Memory B cell (primary cell): ENCODE measurements around the gene PRDM12.

ENCODE experiments used
- ATAC-seq: fragments of 150-1000 bp; cut with Tn5 transposase; 2 replicates; pipeline ENCODE4 v1.10.0; 2021; ENCODE audit warnings: low read depth, mild to moderate bottlenecking, moderate library complexity
- DNase-seq, 2 donors: peaks; one replicate each; pipeline ENCODE4 v3.0.0; 2022; ENCODE audit warnings: low spot score in 2 of 2
- H3K27ac Mint-ChIP-seq: one replicate; pipeline ENCODE4 v1.8.0; 2022; ENCODE audit warnings: mild to moderate bottlenecking, moderate library complexity, mixed read lengths
- H3K27me3 Mint-ChIP-seq: one replicate; pipeline ENCODE4 v1.8.0; 2022; ENCODE audit warnings: mixed read lengths
- H3K36me3 Mint-ChIP-seq: one replicate; pipeline ENCODE4 v1.8.0; 2022; ENCODE audit warnings: mild to moderate bottlenecking, mixed read lengths
- H3K4me1 Mint-ChIP-seq: one replicate; pipeline ENCODE4 v1.8.0; 2022; ENCODE audit warnings: mixed read lengths
- H3K4me3 Mint-ChIP-seq: one replicate; pipeline ENCODE4 v1.8.0; 2022; ENCODE audit warnings: mild to moderate bottlenecking, moderate library complexity, mixed read lengths
- H3K9me3 Mint-ChIP-seq: one replicate; pipeline ENCODE4 v1.8.0; 2022; ENCODE audit warnings: mixed read lengths

PRDM12 gene

GRCh38 chr9:130632841-130633240, 31.6 kb upstream of the PRDM12 start:
- no peaks in the 10 kb centered on the region for H3K4me1 Mint-ChIP-seq
- ATAC-seq (no peak), DNase-seq (no peak)
- no peak overlapping the region for H3K27ac Mint-ChIP-seq
- peaks cover 29% of the 10 kb centered on the region for H3K36me3 Mint-ChIP-seq
- no peaks in the 10 kb centered on the region for H3K9me3 Mint-ChIP-seq
- no peaks in the 10 kb centered on the region for H3K27me3 Mint-ChIP-seq
- H3K4me3 Mint-ChIP-seq, result no peak overlapping the region

GRCh38 chr9:130633336-130634190, 30.8 kb upstream of the PRDM12 start:
- DNase-seq, result no peak
- Mint-ChIP-seq H3K27ac (no peak overlapping the region), H3K27me3 (no peaks in the 10 kb centered on the region), H3K36me3 (peaks cover 30% of the 10 kb centered on the region), H3K4me1 (no peaks in the 10 kb centered on the region), H3K9me3 (no peaks in the 10 kb centered on the region), H3K4me3 (no peak overlapping the region)
- ATAC-seq, result no peak

GRCh38 chr9:130634191-130634768, 30.1 kb upstream of the PRDM12 start:
- DNase-seq, result no peak
- Mint-ChIP-seq H3K4me1 (no peaks in the 10 kb centered on the region), H3K36me3 (peaks cover 34% of the 10 kb centered on the region), H3K9me3 (no peaks in the 10 kb centered on the region), H3K27me3 (no peaks in the 10 kb centered on the region), H3K4me3 (no peak overlapping the region), H3K27ac (no peak overlapping the region)
- ATAC-seq, result no peak

- Mint-ChIP-seq H3K27ac (no peak overlapping the region), H3K4me3 (no peak overlapping the region), H3K4me1 (no peaks in the 10 kb centered on the region), H3K36me3 (peaks cover 34% of the 10 kb centered on the region), H3K27me3 (no peaks in the 10 kb centered on the region), H3K9me3 (no peaks in the 10 kb centered on the region)
- no peak for ATAC-seq
- DNase-seq, result no peak
These were observed 29.6 kb upstream of the PRDM12 start for GRCh38 chr9:130634801-130635200.

- no peak for ATAC-seq
- Mint-ChIP-seq H3K4me3 (no peak overlapping the region), H3K9me3 (no peaks in the 10 kb centered on the region), H3K27me3 (no peaks in the 10 kb centered on the region), H3K27ac (no peak overlapping the region), H3K36me3 (peaks cover 32% of the 10 kb centered on the region), H3K4me1 (no peaks in the 10 kb centered on the region)
- no peak for DNase-seq
These were observed 29.1 kb upstream of the PRDM12 start for GRCh38 chr9:130635306-130635705.

- Mint-ChIP-seq H3K4me1 (no peaks in the 10 kb centered on the region), H3K27me3 (no peaks in the 10 kb centered on the region), H3K27ac (no peak overlapping the region), H3K36me3 (peaks cover 29% of the 10 kb centered on the region), H3K9me3 (no peaks in the 10 kb centered on the region), H3K4me3 (no peak overlapping the region)
- ATAC-seq (no peak), DNase-seq (no peak)
These were observed 28.4 kb upstream of the PRDM12 start for GRCh38 chr9:130635721-130636647.

GRCh38 chr9:130636648-130637020, 27.8 kb upstream of the PRDM12 start:
- H3K27ac Mint-ChIP-seq, result no peak overlapping the region
- H3K36me3 Mint-ChIP-seq, result peaks cover 28% of the 10 kb centered on the region
- H3K27me3 Mint-ChIP-seq, result no peaks in the 10 kb centered on the region
- H3K4me1 Mint-ChIP-seq, result no peaks in the 10 kb centered on the region
- DNase-seq, result no peak
- ATAC-seq, result no peak
- H3K4me3 Mint-ChIP-seq, result no peak overlapping the region
- H3K9me3 Mint-ChIP-seq, result no peaks in the 10 kb centered on the region

GRCh38 chr9:130638284-130639123, 25.9 kb upstream of the PRDM12 start:
- no peaks in the 10 kb centered on the region for H3K27me3 Mint-ChIP-seq
- no peak for ATAC-seq

GRCh38 chr9:130639124-130639765, 25.1 kb upstream of the PRDM12 start:
- H3K9me3 Mint-ChIP-seq, result no peaks in the 10 kb centered on the region
- no peak for ATAC-seq
- DNase-seq, result no peak
- no peak overlapping the region for H3K27ac Mint-ChIP-seq
- no peaks in the 10 kb centered on the region for H3K27me3 Mint-ChIP-seq
- no peak overlapping the region for H3K4me3 Mint-ChIP-seq
- H3K36me3 Mint-ChIP-seq, result peaks cover 17% of the 10 kb centered on the region
- no peaks in the 10 kb centered on the region for H3K4me1 Mint-ChIP-seq

More at GRCh38 chr9:130638284-130639123, 25.9 kb upstream of the PRDM12 start:
- DNase-seq, result no peak
- Mint-ChIP-seq H3K4me3 (no peak overlapping the region), H3K9me3 (no peaks in the 10 kb centered on the region), H3K36me3 (peaks cover 17% of the 10 kb centered on the region), H3K4me1 (no peaks in the 10 kb centered on the region), H3K27ac (no peak overlapping the region)

GRCh38 chr9:130639866-130640555, 24.4 kb upstream of the PRDM12 start:
- H3K27me3 Mint-ChIP-seq, result no peaks in the 10 kb centered on the region
- no peak overlapping the region for H3K27ac Mint-ChIP-seq
- H3K4me3 Mint-ChIP-seq, result no peak overlapping the region
- H3K9me3 Mint-ChIP-seq, result no peaks in the 10 kb centered on the region
- ATAC-seq, result no peak
- no peaks in the 10 kb centered on the region for H3K4me1 Mint-ChIP-seq
- no peak for DNase-seq
- peaks cover 13% of the 10 kb centered on the region for H3K36me3 Mint-ChIP-seq

GRCh38 chr9:130640681-130641080, 23.7 kb upstream of the PRDM12 start:
- Mint-ChIP-seq H3K36me3 (peaks cover 13% of the 10 kb centered on the region), H3K4me1 (no peaks in the 10 kb centered on the region), H3K9me3 (peaks cover under 1% of the 10 kb centered on the region), H3K27me3 (no peaks in the 10 kb centered on the region), H3K27ac (no peak overlapping the region), H3K4me3 (no peak overlapping the region)
- ATAC-seq (no peak), DNase-seq (no peak)

GRCh38 chr9:130642926-130643325, 21.5 kb upstream of the PRDM12 start:
- ATAC-seq (no peak), DNase-seq (no peak)
- Mint-ChIP-seq H3K36me3 (peaks cover 11% of the 10 kb centered on the region), H3K4me3 (no peak overlapping the region), H3K9me3 (peaks cover 8% of the 10 kb centered on the region), H3K27me3 (peaks cover 2% of the 10 kb centered on the region), H3K4me1 (no peaks in the 10 kb centered on the region), H3K27ac (no peak overlapping the region)

GRCh38 chr9:130651221-130651620, 13.2 kb upstream of the PRDM12 start:
- Mint-ChIP-seq H3K4me3 (no peak overlapping the region), H3K9me3 (peaks cover 2% of the 10 kb centered on the region), H3K36me3 (peaks cover 4% of the 10 kb centered on the region), H3K27ac (no peak overlapping the region), H3K4me1 (no peaks in the 10 kb centered on the region), H3K27me3 (peaks cover 11% of the 10 kb centered on the region)
- no peak for DNase-seq
- no peak for ATAC-seq
